ENCODE results near the gene DCN. TPM values are rescaled to one million over a fixed set of nuclear protein-coding genes. Genes with fewer than 3 reads are reported as not detected.

Gene DCN
- total RNA-seq, 2 experiments from 2014 or later: not detected

DNA sequence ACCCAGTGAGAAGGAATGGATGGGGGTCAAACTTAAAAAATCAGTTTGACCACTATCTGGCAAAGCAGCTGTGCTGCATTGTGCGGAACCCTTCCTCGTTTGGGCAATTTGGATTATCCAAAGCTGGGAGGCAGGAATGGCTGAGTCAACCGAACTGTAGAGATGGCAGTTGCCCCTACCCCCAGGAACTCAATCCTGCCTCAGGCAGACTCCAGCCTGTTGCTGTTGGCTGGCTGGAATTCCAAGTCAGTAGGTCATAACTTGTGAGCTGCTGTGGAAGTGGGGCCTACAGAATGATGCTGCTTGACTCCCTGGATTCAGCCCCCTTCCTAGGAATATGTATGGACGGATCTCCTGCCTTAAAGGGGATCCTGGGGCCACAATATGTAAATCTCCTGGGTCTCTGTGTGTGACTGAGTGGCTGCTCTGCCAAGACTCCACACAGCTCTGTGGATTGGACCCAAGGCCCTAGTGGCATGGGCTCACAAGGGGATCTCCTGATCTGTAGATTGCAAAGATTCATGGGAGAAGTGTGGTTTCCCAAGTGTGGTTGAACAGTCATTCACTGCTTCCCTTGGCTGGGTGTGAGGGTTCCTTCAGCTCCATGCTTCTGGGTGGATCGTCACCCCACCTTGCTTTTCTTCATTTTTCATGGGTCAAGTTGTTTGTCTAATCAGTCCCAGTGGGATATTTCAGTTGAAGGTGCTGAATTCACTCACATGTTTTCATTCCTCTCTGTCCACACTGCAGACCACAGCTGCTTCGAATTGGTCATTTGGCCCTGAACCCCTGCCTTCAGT is 90.5 kb downstream of the DCN start:
- no peak overlapping the region for H3K4me2 ChIP-seq (ENCODE audit: low read length)
- no peaks in the 10 kb centered on the region for H3K9me3 ChIP-seq (ENCODE audit: low read length)
- POLR2A ChIA-PET: interaction anchor here (0.6 kb wide), 1 partner anchor 30 kb away, joined by 4 read pairs; no protein-coding TSS in a partner anchor
- intact Hi-C loops (cut with micrococcal nuclease; ENCODE audit: unreplicated experiment): no loop called here
- H2AFZ ChIP-seq (ENCODE audit: low read length): no peak overlapping the region
- no peak overlapping the region for H3K4me3 ChIP-seq (ENCODE audit: low read depth, low read length, poor library complexity, severe bottlenecking)
- BruUV-seq (replicated peaks): no TSS peak
- no peaks in the 10 kb centered on the region for H3K4me1 ChIP-seq (ENCODE audit: insufficient read depth, low read length, poor library complexity, severe bottlenecking)
- no peaks in the 10 kb centered on the region for H3K79me2 ChIP-seq (ENCODE audit: insufficient read depth, low read depth, low read length)
- H4K20me1 ChIP-seq (ENCODE audit: insufficient read depth, low read length): no peaks in the 10 kb centered on the region
- CTCF ChIA-PET (ENCODE audit: unreplicated experiment): no interaction called here
- TF ChIP-seq EZH2phosphoT487 (IDR thresholded peaks at IDR 0.05; ENCODE audit: borderline replicate concordance, low read depth, low read length) (no peak), CTCF (conservative IDR thresholded peaks at IDR 0.05; ENCODE audit: low read length) (no peak)
- no peak for DNase-seq (ENCODE audit: low spot score)
- no peaks in the 10 kb centered on the region for H3K9me2 ChIP-seq (ENCODE audit: insufficient read depth, low read length)
- no peak overlapping the region for H3K27ac ChIP-seq (ENCODE audit: low read depth, low read length, poor library complexity, severe bottlenecking)
- no peaks in the 10 kb centered on the region for H3K36me3 ChIP-seq (ENCODE audit: insufficient read depth, low read length)

Small RNAs within 50 kb of the gene (small RNA-seq; reads per million reads assigned to genes)
- not detected for gene AC007115.1

Other genes starting within 250 kb of the DCN start
- gene CCER1, start 227.6 kb downstream of the DCN start, total RNA-seq (2014; rRNA removed; shearing (Covaris generic)): not detected in 2 replicates
- not detected in 2 replicates for gene CCER1, start 227.6 kb downstream of the DCN start, total RNA-seq (2022)
- not detected in 2 replicates for gene EPYC, start 177.8 kb downstream of the DCN start, total RNA-seq (2014; rRNA removed; shearing (Covaris generic))
- not detected in 2 replicates for gene EPYC, start 177.8 kb downstream of the DCN start, total RNA-seq (2022)
- gene KERA, start 124.8 kb downstream of the DCN start, total RNA-seq (2014; rRNA removed; shearing (Covaris generic)): not detected in 2 replicates
- gene KERA, start 124.8 kb downstream of the DCN start, total RNA-seq (2022): not detected in 2 replicates
- not detected in 2 replicates for gene LUM, start 71.3 kb downstream of the DCN start, total RNA-seq (2014; rRNA removed; shearing (Covaris generic))
- gene LUM, start 71.3 kb downstream of the DCN start, total RNA-seq (2022): not detected in 2 replicates

Data from OCI-LY7 (cell line).